SK-N-MC (cell line): ENCODE results near the gene HAGHL.

Experiments
- EZH2 ChIP-seq: fragments of 200-600 bp; sonication (generic); IDR thresholded peaks from one replicate; pipeline ENCODE4 v1.6.1; 2017; ENCODE audit warnings: antibody characterized with exemption
- POLR2AphosphoS5 ChIP-seq: IDR thresholded peaks from 2 replicates; pipeline ENCODE4 v1.6.1; 2012; ENCODE audit warnings: mild to moderate bottlenecking, low read depth, low read length, borderline replicate concordance

DNA sequence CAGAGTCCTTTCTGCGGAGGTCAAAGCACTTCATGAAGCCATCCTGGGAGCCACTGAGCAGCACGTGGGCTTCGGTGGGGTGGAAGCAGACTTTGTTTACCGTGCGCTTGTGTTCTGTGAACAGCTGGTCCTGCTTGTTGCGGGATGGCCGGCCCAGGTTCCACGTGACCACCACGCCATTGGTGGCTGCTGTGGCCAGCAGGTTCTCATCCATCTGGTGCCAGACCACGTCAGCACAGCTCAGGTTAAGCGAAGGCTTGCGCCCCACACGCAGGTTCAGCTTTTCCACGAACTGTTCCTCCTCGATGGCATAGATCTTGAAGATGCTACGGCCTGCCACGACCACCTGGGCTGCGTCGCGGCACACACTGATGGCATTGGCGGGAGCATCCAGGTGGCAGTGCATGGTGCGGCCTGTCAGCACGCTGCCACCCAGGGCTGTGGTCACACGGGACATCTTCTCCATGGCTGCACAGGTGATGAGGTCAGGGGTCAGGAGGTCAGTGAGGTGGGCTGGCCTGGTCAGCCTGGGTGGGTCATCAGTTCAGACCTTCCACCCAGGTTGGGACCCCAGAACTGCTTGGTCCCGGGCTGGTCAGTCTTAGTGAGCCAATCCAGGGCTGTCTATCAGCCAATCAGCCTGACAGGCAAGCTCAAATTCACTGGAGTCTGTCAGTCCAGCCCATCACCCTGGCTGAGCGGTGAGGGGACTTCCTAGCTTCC lies 37.6 kb upstream of the HAGHL start:
- TF ChIP-seq EZH2 (no peak), POLR2AphosphoS5 (no peak)
